NT2/D1 (cell line): ENCODE results near the gene CACNA1I.

Source experiments
- DNase-seq: peaks from one replicate; pipeline ENCODE4 v3.0.0-alpha.2; 2011; ENCODE audit warnings: low read depth, low spot score
- H3K27me3 ChIP-seq: 2 replicates; pipeline ENCODE4 v1.6.0; 2011; ENCODE audit warnings: mild to moderate bottlenecking; ENCODE audit not compliant: insufficient read length, insufficient read depth
- H3K36me3 ChIP-seq: 2 replicates; pipeline ENCODE4 v1.6.1; 2011; ENCODE audit warnings: mild to moderate bottlenecking, low read length, mixed read lengths; ENCODE audit not compliant: insufficient read depth, insufficient read length
- H3K4me1 ChIP-seq: 2 replicates; pipeline ENCODE4 v1.5.1; 2011; ENCODE audit not compliant: insufficient read depth, insufficient read length
- H3K4me3 ChIP-seq: 2 replicates; pipeline ENCODE4 v1.5.1; 2011; ENCODE audit warnings: low read depth; ENCODE audit not compliant: insufficient read length
- H3K9ac ChIP-seq: 2 replicates; pipeline ENCODE4 v1.6.0; 2011; ENCODE audit warnings: low read depth; ENCODE audit not compliant: insufficient read length
- H3K9me3 ChIP-seq: 2 replicates; pipeline ENCODE4 v1.5.1; 2011; ENCODE audit warnings: mild to moderate bottlenecking, low read length; ENCODE audit not compliant: insufficient read depth
- SUZ12 ChIP-seq: IDR thresholded peaks from 2 replicates; pipeline ENCODE4 v1.6.1; 2011; ENCODE audit not compliant: insufficient read length, insufficient read depth; ENCODE audit errors: extremely low read depth
- YY1 ChIP-seq: IDR thresholded peaks from 2 replicates; pipeline ENCODE4 v1.6.1; 2011; ENCODE audit not compliant: insufficient read length, insufficient read depth
- ZNF274 ChIP-seq: IDR thresholded peaks from 2 replicates; pipeline ENCODE4 v1.6.1; 2011; ENCODE audit warnings: mild to moderate bottlenecking, low read depth, low read length

CACNA1I gene

GRCh38 chr22:39571538-39571937 lies 985 bp downstream of the CACNA1I start:
- Histone ChIP-seq H3K9me3 (no peaks in the 10 kb centered on the region), H3K27me3 (no peaks in the 10 kb centered on the region), H3K9ac (no peak overlapping the region), H3K36me3 (no peaks in the 10 kb centered on the region), H3K4me1 (peaks cover 10% of the 10 kb centered on the region), H3K4me3 (no peak overlapping the region)
- DNase-seq = no peak
- TF ChIP-seq ZNF274 = no peak

- no peaks in the 10 kb centered on the region for H3K9me3 ChIP-seq
- H3K9ac ChIP-seq = no peak overlapping the region
- no peak overlapping the region for H3K4me3 ChIP-seq
- no peaks in the 10 kb centered on the region for H3K27me3 ChIP-seq
- peaks cover 11% of the 10 kb centered on the region for H3K4me1 ChIP-seq
- no peak for DNase-seq
- H3K36me3 ChIP-seq = no peaks in the 10 kb centered on the region
- TF ChIP-seq ZNF274 = no peak
- TF ChIP-seq SUZ12 = no peak
- no peak for TF ChIP-seq YY1
Observed at GRCh38 chr22:39574779-39575551, 4.4 kb downstream of the CACNA1I start.

DNA sequence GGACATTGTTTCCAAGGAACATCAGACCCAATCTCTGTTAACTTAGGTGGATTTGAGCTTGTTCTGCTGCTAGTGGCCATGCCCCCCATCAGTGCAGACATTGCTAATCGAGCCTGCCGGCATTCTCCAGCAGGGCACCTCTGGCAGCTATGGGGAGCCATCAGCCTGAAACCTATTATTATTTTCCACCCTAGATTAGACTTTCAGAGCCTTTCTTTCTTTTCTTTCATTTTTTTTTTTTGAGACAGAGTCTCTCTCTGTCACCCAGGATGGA lies 4.9 kb downstream of the CACNA1I start:
- Histone ChIP-seq H3K9ac (no peak overlapping the region), H3K27me3 (no peaks in the 10 kb centered on the region), H3K36me3 (no peaks in the 10 kb centered on the region), H3K4me3 (no peak overlapping the region), H3K9me3 (no peaks in the 10 kb centered on the region), H3K4me1 (peaks cover 16% of the 10 kb centered on the region)
- no peak for DNase-seq
- TF ChIP-seq ZNF274 (no peak), SUZ12 (no peak), YY1 (no peak)

DNA sequence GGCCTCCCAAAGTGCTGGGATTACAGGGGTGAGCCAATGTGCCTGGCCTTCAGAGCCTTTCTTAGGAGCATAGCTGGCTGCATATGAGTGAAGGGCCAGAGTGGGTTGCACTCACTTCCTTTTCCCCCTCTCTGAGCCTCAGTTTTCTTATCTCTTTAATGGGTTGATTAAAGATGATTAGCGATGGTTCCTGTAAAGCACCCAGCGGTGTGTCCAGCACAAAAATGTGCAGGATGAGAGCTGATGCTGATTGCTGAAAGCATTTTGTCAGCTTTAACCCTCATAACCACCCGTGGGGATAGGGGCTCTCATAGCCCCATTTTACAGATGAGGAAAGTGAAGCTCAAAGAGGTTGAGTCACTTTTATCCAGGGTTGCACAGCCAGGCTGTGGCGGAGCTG lies 5.5 kb downstream of the CACNA1I start:
- TF ChIP-seq ZNF274 = no peak
- no peak for TF ChIP-seq SUZ12
- no peak for TF ChIP-seq YY1
- Histone ChIP-seq H3K9ac (no peak overlapping the region), H3K27me3 (no peaks in the 10 kb centered on the region), H3K4me3 (no peak overlapping the region), H3K4me1 (peaks cover 17% of the 10 kb centered on the region), H3K36me3 (no peaks in the 10 kb centered on the region), H3K9me3 (no peaks in the 10 kb centered on the region)
- DNase-seq = no peak

GRCh38 chr22:39577366-39577765 lies 6.8 kb downstream of the CACNA1I start:
- H3K36me3 ChIP-seq = no peaks in the 10 kb centered on the region
- no peak overlapping the region for H3K4me3 ChIP-seq
- no peak for TF ChIP-seq ZNF274
- no peak for TF ChIP-seq SUZ12
- H3K27me3 ChIP-seq = no peaks in the 10 kb centered on the region
- peaks cover 17% of the 10 kb centered on the region for H3K4me1 ChIP-seq
- H3K9ac ChIP-seq = no peak overlapping the region
- no peaks in the 10 kb centered on the region for H3K9me3 ChIP-seq
- no peak for DNase-seq

DNA sequence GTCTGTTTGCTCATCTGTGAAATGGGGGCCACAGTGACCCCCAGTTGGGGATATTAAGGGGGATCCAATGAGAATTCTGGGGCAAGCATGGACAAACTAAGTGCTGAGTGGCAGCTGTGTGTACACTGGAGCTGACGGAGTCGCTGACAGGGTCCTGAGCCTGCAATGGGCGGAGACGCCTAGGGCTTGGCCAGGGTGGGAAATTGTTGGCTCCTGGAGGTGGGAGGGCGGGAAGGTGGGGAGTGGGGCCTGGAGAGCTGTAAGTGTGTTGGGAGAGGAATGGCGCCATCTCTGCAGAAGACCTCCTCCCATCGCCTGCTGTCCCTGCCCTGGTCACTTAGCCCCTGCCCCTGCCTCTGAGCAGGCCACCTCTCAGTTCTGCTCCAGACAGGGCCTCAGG lies 7.3 kb downstream of the CACNA1I start:
- Histone ChIP-seq H3K4me1 (peaks cover 17% of the 10 kb centered on the region), H3K27me3 (no peaks in the 10 kb centered on the region), H3K4me3 (no peak overlapping the region), H3K9ac (no peak overlapping the region), H3K9me3 (no peaks in the 10 kb centered on the region), H3K36me3 (no peaks in the 10 kb centered on the region)
- DNase-seq = no peak
- TF ChIP-seq ZNF274 = no peak
- TF ChIP-seq SUZ12 = no peak
- TF ChIP-seq YY1 = no peak

DNA sequence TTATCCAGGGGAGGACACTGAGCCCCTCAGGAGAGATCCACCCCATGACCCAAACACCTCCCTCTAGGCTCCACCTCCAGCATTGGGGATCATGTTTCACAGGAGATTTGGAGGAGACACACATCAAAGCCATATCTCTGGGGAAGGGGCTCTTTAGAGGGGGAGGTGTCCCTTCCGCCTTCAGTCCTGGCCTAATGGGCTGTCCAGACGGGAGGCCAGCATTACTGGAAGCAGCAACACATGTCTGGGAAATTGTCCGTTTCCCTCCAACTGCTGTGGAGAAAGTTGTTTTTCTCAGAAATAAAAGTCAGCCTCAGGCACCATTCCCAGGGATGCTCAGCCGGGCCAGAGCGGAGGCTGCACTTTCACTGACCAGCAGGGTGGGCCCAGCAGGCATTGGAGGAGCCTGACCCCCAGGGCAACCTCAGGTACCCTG lies 9.5 kb downstream of the CACNA1I start:
- no peak overlapping the region for H3K4me3 ChIP-seq
- DNase-seq = no peak
- no peaks in the 10 kb centered on the region for H3K9me3 ChIP-seq
- no peaks in the 10 kb centered on the region for H3K27me3 ChIP-seq
- peaks cover 15% of the 10 kb centered on the region for H3K4me1 ChIP-seq
- H3K9ac ChIP-seq = no peak overlapping the region
- H3K36me3 ChIP-seq = no peaks in the 10 kb centered on the region
- no peak for TF ChIP-seq SUZ12
- TF ChIP-seq ZNF274 = no peak
- TF ChIP-seq YY1 = no peak

DNA sequence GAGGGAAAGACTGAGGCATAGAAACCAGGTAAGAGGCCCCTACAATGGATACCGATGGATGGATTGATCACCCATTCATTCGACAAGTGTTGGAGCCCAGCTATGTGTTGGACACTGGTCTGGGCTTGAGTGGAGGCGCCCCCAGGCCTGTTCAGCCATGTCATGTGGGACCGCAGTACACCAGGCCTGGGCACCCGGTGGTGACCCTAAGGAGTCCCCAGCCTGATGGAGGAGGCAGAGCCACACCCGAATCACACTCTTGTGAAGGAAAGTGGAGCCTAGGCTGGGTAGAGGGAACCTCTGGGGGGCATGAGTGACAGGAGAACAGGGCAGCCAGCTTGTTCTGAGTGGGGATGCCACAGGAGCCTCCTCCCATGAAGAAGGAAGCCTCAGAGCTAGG lies 10.2 kb downstream of the CACNA1I start:
- H3K36me3 ChIP-seq = no peaks in the 10 kb centered on the region
- TF ChIP-seq SUZ12 = no peak
- no peak for TF ChIP-seq ZNF274
- no peak for TF ChIP-seq YY1
- no peak overlapping the region for H3K4me3 ChIP-seq
- H3K4me1 ChIP-seq = peaks cover 15% of the 10 kb centered on the region
- DNase-seq = no peak
- H3K27me3 ChIP-seq = no peaks in the 10 kb centered on the region
- H3K9ac ChIP-seq = no peak overlapping the region
- H3K9me3 ChIP-seq = no peaks in the 10 kb centered on the region
